ENCODE results near the gene SH3GL1.

The SH3GL1 gene

DNA sequence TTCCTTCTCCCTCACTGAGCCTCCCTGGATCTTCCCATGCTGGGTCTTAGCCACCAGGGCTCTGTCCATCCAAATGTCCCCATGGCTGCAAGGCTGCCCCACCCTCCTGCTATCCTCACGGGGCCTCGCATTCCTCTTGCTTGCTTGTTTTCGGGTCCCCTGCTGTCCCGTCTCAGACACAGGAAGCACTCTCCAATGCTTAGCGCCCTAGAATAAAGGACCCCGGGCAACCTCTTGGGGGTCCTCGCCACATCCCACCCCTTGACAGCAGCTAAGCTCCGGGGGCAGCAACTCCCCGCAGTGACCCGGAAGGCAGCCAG lies 23.7 kb downstream of the SH3GL1 start:
- TF ChIP-seq, protein P1, sequence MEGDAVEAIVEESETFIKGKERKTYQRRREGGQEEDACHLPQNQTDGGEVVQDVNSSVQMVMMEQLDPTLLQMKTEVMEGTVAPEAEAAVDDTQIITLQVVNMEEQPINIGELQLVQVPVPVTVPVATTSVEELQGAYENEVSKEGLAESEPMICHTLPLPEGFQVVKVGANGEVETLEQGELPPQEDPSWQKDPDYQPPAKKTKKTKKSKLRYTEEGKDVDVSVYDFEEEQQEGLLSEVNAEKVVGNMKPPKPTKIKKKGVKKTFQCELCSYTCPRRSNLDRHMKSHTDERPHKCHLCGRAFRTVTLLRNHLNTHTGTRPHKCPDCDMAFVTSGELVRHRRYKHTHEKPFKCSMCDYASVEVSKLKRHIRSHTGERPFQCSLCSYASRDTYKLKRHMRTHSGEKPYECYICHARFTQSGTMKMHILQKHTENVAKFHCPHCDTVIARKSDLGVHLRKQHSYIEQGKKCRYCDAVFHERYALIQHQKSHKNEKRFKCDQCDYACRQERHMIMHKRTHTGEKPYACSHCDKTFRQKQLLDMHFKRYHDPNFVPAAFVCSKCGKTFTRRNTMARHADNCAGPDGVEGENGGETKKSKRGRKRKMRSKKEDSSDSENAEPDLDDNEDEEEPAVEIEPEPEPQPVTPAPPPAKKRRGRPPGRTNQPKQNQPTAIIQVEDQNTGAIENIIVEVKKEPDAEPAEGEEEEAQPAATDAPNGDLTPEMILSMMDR (IDR thresholded peaks at IDR 0.05; ENCODE audit: borderline replicate concordance, extremely low read depth, low read length, poor library complexity, severe bottlenecking): no peak
- TF ChIP-seq EZH2 (IDR thresholded peaks at IDR 0.05; ENCODE audit: borderline replicate concordance, low read depth, low read length, severe bottlenecking): no peak
- H3K27ac ChIP-seq (ENCODE audit: low read length): no peak overlapping the region; the same call in 1 of the 2 replicates
- H3K4me1 ChIP-seq (ENCODE audit: insufficient read depth, low read length): no peaks in the 10 kb centered on the region
- H3K27me3 ChIP-seq (ENCODE audit: insufficient read depth, low read length, poor library complexity): no peaks in the 10 kb centered on the region
- H3K36me3 ChIP-seq (ENCODE audit: insufficient read depth, low read length): peaks cover 16% of the 10 kb centered on the region
- H3K79me2 ChIP-seq (ENCODE audit: insufficient read depth, low read length): peaks cover 96% of the 10 kb centered on the region
- no peak overlapping the region for H2AFZ ChIP-seq (ENCODE audit: low read depth, low read length)
- ATAC-seq (ENCODE audit: insufficient read depth, low read depth) (no peak), DNase-seq (no peak)
- no peak overlapping the region for H3K4me2 ChIP-seq (ENCODE audit: insufficient read depth, low read length)
- no peaks in the 10 kb centered on the region for H3K9me3 ChIP-seq (ENCODE audit: insufficient read depth, low read length, severe bottlenecking)
- no peak overlapping the region for H3K4me3 ChIP-seq (ENCODE audit: low read depth in 1 of 2, low read length in 2 of 2)
- H4K20me1 ChIP-seq (ENCODE audit: insufficient read depth, low read length): peaks cover 93% of the 10 kb centered on the region
- H3K9ac ChIP-seq (ENCODE audit: low read depth, low read length): no peak overlapping the region

GRCh38 chr19:4376028-4376670 lies 24.2 kb downstream of the SH3GL1 start:
- Histone ChIP-seq H3K27me3 (ENCODE audit: insufficient read depth, low read length, poor library complexity) (no peaks in the 10 kb centered on the region), H3K4me3 (ENCODE audit: low read depth in 1 of 2, low read length in 2 of 2) (no peak overlapping the region), H3K9me3 (ENCODE audit: insufficient read depth, low read length, severe bottlenecking) (no peaks in the 10 kb centered on the region), H3K27ac (ENCODE audit: low read length) (peak overlapping the region; percentile 8; the same call in 1 of the 2 replicates), H3K9ac (ENCODE audit: low read depth, low read length) (no peak overlapping the region), H3K4me1 (ENCODE audit: insufficient read depth, low read length) (no peaks in the 10 kb centered on the region), H4K20me1 (ENCODE audit: insufficient read depth, low read length) (peaks cover 95% of the 10 kb centered on the region), H3K36me3 (ENCODE audit: insufficient read depth, low read length) (peaks cover 16% of the 10 kb centered on the region), H3K79me2 (ENCODE audit: insufficient read depth, low read length) (peaks cover 98% of the 10 kb centered on the region), H3K4me2 (ENCODE audit: insufficient read depth, low read length) (no peak overlapping the region), H2AFZ (ENCODE audit: low read depth, low read length) (no peak overlapping the region)
- TF ChIP-seq EZH2 (IDR thresholded peaks at IDR 0.05; ENCODE audit: borderline replicate concordance, low read depth, low read length, severe bottlenecking): no peak
- TF ChIP-seq, protein P1 (IDR thresholded peaks at IDR 0.05; ENCODE audit: borderline replicate concordance, extremely low read depth, low read length, poor library complexity, severe bottlenecking): no peak
- ATAC-seq (ENCODE audit: insufficient read depth, low read depth): no peak
- DNase-seq: no peak

DNA sequence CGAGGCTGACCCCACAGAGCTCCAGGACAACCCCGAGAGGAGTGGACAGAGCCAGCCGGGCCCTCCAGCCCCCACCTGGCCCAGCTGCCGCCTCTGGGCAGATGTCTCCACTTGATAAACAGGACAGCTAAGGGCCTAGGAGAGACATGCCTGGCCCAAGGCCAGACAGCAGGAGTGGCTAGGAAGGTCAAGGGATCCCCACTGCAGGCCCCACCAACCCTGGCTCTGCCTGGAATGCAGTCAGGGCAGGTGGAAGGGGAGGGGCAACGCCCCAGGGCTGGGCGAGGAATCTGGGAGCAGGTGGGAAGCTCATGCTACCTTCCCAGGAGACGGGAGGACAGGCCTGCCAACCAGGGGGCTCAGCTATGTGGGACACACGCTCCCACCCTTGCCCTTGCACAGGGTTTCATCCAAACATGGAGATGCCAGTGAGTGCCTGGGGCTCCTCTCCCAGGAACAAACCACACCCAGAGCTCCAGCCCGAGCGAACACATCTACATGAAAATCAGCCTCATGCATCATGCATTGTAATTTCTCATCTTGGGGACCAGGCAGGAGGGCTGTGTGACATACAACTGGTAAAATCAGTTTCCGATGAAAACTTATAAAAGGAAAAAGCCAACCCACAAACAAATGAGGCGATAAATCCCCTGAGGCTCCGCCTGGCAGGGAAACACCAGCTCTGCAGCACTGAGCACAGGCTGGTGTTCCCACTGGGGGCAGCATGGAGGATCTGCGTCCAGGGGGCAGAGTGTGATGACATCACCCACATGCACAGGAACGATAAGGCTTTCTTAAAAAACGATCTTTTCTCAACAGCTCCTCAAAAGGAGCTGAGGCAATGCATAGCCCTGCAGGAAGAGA lies 25.0 kb downstream of the SH3GL1 start:
- Histone ChIP-seq H3K79me2 (ENCODE audit: insufficient read depth, low read length) (peaks cover 98% of the 10 kb centered on the region), H3K27ac (ENCODE audit: low read length) (0 out of 2 replicates have a peak overlapping the region, but pooled peaks have one; percentile 8), H3K4me3 (ENCODE audit: low read depth in 1 of 2, low read length in 2 of 2) (no peak overlapping the region), H4K20me1 (ENCODE audit: insufficient read depth, low read length) (peaks cover 95% of the 10 kb centered on the region), H3K4me1 (ENCODE audit: insufficient read depth, low read length) (no peaks in the 10 kb centered on the region), H3K9ac (ENCODE audit: low read depth, low read length) (no peak overlapping the region), H2AFZ (ENCODE audit: low read depth, low read length) (no peak overlapping the region), H3K27me3 (ENCODE audit: insufficient read depth, low read length, poor library complexity) (no peaks in the 10 kb centered on the region), H3K36me3 (ENCODE audit: insufficient read depth, low read length) (peaks cover 16% of the 10 kb centered on the region), H3K4me2 (ENCODE audit: insufficient read depth, low read length) (no peak overlapping the region), H3K9me3 (ENCODE audit: insufficient read depth, low read length, severe bottlenecking) (no peaks in the 10 kb centered on the region)
- TF ChIP-seq, protein P1 (IDR thresholded peaks at IDR 0.05; ENCODE audit: borderline replicate concordance, extremely low read depth, low read length, poor library complexity, severe bottlenecking): no peak
- DNase-seq (no peak), ATAC-seq (ENCODE audit: insufficient read depth, low read depth) (no peak)

Data from DND-41 (cell line).